Caco-2 (cell line): ENCODE data around the gene MED13L. TPM values are rescaled to one million over a fixed set of nuclear protein-coding genes. Genes with fewer than 3 reads are reported as not detected.
A peak's percentile ranks its signal among the peaks of the same experiment; 100 is the strongest.

Source experiments
- BruUV-seq: library from RNA; stranded (reverse); fragments of 400-500 nt; replicated peaks from 2 replicates; lab custom pipeline; 2021; lab: Mats Ljungman, UMichigan
- CTCF ChIA-PET: fragments of 300-600 bp; sonication (Branson Sonifier 250); formaldehyde crosslinking; loops from one replicate; lab custom pipeline; 2022; ENCODE audit warnings: antibody characterized with exemption; lab: Charles Lee
- POLR2A ChIA-PET: fragments of 300-600 bp; sonication (Branson Sonifier 250); formaldehyde crosslinking; loops from one replicate; lab custom pipeline; 2022; ENCODE audit warnings: antibody characterized with exemption; lab: Charles Lee
- DNase-seq, 2 experiments: peaks; one replicate each; pipeline versions ENCODE4 v3.0.0 to v3.0.0-alpha.2; 2020 to 2022
- H3K27me3 ChIP-seq: replicated peaks from 2 replicates; pipeline ENCODE4 v1.6.0; 2011; ENCODE audit warnings: low read length; ENCODE audit not compliant: control insufficient read depth, insufficient read depth
- H3K36me3 ChIP-seq: 2 replicates; pipeline ENCODE4 v1.5.1; 2011; ENCODE audit warnings: low read length; ENCODE audit not compliant: control insufficient read depth, insufficient read depth
- H3K4me1 ChIP-seq: fragments of 250-450 bp; sonication (Bioruptor Pico); 2 replicates; pipeline ENCODE4 v1.5.1; 2020; ENCODE audit warnings: mild to moderate bottlenecking
- H3K4me3 ChIP-seq: 2 replicates; pipeline ENCODE4 v1.5.1; 2011; ENCODE audit warnings: low read depth, mild to moderate bottlenecking, control low read depth, low read length
- H3K9me3 ChIP-seq: fragments of 250-450 bp; sonication (Bioruptor Pico); 2 replicates; pipeline ENCODE4 v1.5.1; 2020; ENCODE audit warnings: mild to moderate bottlenecking, moderate library complexity
- H3K27ac Mint-ChIP-seq: one replicate; pipeline ENCODE4 v1.8.0; 2022; ENCODE audit warnings: mixed read lengths; ENCODE audit not compliant: unreplicated experiment
- H3K27me3 Mint-ChIP-seq: one replicate; pipeline ENCODE4 v1.8.0; 2022; ENCODE audit warnings: mixed read lengths; ENCODE audit not compliant: insufficient read depth, unreplicated experiment
- H3K36me3 Mint-ChIP-seq: one replicate; pipeline ENCODE4 v1.8.0; 2022; ENCODE audit warnings: mild to moderate bottlenecking, mixed read lengths; ENCODE audit not compliant: insufficient read depth, unreplicated experiment
- H3K4me1 Mint-ChIP-seq: one replicate; pipeline ENCODE4 v1.8.0; 2022; ENCODE audit warnings: low read depth, mixed read lengths; ENCODE audit not compliant: unreplicated experiment
- H3K4me3 Mint-ChIP-seq: one replicate; pipeline ENCODE4 v1.8.0; 2022; ENCODE audit warnings: mild to moderate bottlenecking, moderate library complexity, mixed read lengths; ENCODE audit not compliant: unreplicated experiment
- H3K9me3 Mint-ChIP-seq: one replicate; pipeline ENCODE4 v1.8.0; 2022; ENCODE audit warnings: mixed read lengths; ENCODE audit not compliant: unreplicated experiment
- intact Hi-C: fragments of 100-400 bp; cut with micrococcal nuclease; formaldehyde crosslinking; loops from one replicate; pipeline ENCODE4 v1.10.0; 2022; ENCODE audit not compliant: unreplicated experiment
- total RNA-seq: library from RNA; stranded (reverse); gene quantifications from 2 replicates; pipeline ENCODE4 v1.2.3, GENCODE V29; 2022
- TF ChIP-seq, protein P1 (sequence below), 2 experiments: fragments of 200-600 bp in 1 of 2; IDR thresholded peaks; 1 replicate in 1 of 2; 2 replicates in 1 of 2; pipeline versions ENCODE4 v1.5.1 to v1.8.0; 2011 to 2022; ENCODE audit warnings: antibody characterized with exemption in 1 of 2, control low read depth in 1 of 2, inconsistent platforms in 1 of 2, low read depth in 1 of 2, low read length in 1 of 2, mild to moderate bottlenecking in 1 of 2, moderate library complexity in 1 of 2; ENCODE audit not compliant: insufficient read depth in 1 of 2, severe bottlenecking in 1 of 2, unreplicated experiment in 1 of 2

Gene MED13L
- total RNA-seq, 1 experiment from 2014 or later, result 160 TPM

DNA sequence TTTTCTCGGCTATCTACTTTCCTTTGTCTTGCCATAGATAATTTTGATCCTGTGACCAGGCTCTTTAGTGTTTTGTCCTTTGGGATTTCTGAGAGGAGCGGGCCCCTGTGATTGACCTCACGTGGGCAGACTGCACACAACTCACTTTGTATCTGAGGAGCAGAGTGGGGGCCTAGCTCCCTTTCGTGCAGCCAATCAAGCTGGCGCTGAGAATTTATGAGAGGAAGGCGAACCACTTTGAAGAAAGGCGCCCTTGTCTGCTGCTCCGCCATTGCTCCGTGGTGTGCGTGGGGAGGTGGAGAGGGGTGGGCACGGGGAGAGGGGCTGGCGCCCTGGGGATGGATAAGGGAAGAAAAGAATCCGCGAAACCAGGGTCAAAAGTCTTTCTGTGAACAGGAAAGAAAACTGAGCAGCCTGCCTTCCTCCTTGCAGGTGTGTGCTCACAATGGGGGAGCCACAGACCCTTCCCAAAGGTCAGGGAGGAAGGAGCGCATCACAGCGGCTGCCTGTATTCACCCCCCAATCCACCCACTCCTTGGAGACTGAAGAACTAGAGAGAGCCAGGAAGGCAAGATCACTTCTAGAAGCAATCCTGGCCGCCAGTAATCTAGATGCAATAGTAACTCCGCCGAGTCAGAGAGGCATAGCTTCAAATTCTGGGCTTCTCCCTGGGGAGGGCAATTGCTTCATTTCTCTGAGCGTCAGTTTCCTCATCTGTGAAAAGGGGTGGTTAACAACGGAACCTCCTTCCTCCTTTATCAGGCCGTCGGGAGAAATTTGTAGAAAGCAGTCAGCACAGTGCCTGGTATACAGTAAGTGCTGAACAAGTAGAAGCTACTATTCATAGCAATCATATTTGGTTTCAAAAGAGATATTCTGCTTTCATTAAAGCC lies 24.9 kb upstream of the MED13L start:
- no peaks in the 10 kb centered on the region for H3K27me3 ChIP-seq
- DNase-seq, result no peak
- H3K9me3 ChIP-seq, result no peaks in the 10 kb centered on the region
- Mint-ChIP-seq H3K36me3 (no peaks in the 10 kb centered on the region), H3K4me1 (peaks cover 23% of the 10 kb centered on the region), H3K27me3 (no peaks in the 10 kb centered on the region), H3K9me3 (peaks cover 4% of the 10 kb centered on the region), H3K27ac (peak overlapping the region; percentile 8), H3K4me3 (no peak overlapping the region)
- no peak overlapping the region for H3K4me3 ChIP-seq
- CTCF ChIA-PET, result no interaction called here
- no peaks in the 10 kb centered on the region for H3K36me3 ChIP-seq
- intact Hi-C loops, result no loop called here
- no TSS peak for BruUV-seq
- H3K4me1 ChIP-seq, result peaks cover 17% of the 10 kb centered on the region; the same call in 1 of the 2 replicates
- POLR2A ChIA-PET, result interaction anchor here (0.6 kb wide), 1 partner anchor 24 kb away, joined by 13 read pairs; no protein-coding TSS in a partner anchor
- TF ChIP-seq, protein P1, sequence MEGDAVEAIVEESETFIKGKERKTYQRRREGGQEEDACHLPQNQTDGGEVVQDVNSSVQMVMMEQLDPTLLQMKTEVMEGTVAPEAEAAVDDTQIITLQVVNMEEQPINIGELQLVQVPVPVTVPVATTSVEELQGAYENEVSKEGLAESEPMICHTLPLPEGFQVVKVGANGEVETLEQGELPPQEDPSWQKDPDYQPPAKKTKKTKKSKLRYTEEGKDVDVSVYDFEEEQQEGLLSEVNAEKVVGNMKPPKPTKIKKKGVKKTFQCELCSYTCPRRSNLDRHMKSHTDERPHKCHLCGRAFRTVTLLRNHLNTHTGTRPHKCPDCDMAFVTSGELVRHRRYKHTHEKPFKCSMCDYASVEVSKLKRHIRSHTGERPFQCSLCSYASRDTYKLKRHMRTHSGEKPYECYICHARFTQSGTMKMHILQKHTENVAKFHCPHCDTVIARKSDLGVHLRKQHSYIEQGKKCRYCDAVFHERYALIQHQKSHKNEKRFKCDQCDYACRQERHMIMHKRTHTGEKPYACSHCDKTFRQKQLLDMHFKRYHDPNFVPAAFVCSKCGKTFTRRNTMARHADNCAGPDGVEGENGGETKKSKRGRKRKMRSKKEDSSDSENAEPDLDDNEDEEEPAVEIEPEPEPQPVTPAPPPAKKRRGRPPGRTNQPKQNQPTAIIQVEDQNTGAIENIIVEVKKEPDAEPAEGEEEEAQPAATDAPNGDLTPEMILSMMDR (IDR thresholded peaks at IDR 0.05; ENCODE audit: insufficient read depth in 1 of 2, low read depth in 1 of 2, low read length in 1 of 2, severe bottlenecking in 1 of 2, unreplicated experiment in 1 of 2), result no peak

DNA sequence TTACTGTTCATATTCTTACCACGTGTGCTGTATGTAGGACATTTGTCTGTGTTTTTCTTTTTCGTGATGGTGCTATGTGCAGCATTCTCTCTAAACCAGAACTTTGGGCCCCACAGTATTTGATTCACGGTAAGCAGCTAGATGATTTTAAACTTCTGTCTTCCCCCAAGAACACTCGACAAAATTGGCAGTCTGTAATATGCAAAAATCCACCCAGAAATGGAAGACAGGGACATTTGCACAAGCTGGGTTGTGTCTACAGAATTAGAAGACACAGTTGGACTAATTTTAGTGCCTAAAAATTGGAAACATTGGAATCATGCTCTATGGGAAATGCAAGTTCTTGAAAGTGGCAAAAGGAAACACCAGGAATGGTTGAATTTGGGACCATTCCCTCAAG lies 24.1 kb upstream of the MED13L start:
- TF ChIP-seq, protein P1 (IDR thresholded peaks at IDR 0.05; ENCODE audit: insufficient read depth in 1 of 2, low read depth in 1 of 2, low read length in 1 of 2, severe bottlenecking in 1 of 2, unreplicated experiment in 1 of 2), result no peak
- H3K4me1 Mint-ChIP-seq, result peaks cover 23% of the 10 kb centered on the region
- intact Hi-C loops, result no loop called here
- Histone ChIP-seq H3K36me3 (no peaks in the 10 kb centered on the region), H3K4me3 (no peak overlapping the region), H3K27me3 (no peaks in the 10 kb centered on the region), H3K4me1 (peaks cover 16% of the 10 kb centered on the region; the same call in 1 of the 2 replicates), H3K9me3 (no peaks in the 10 kb centered on the region)
- H3K27ac Mint-ChIP-seq, result peak overlapping the region; percentile 8
- no peaks in the 10 kb centered on the region for H3K27me3 Mint-ChIP-seq
- CTCF ChIA-PET, result no interaction called here
- peaks cover 10% of the 10 kb centered on the region for H3K9me3 Mint-ChIP-seq
- H3K36me3 Mint-ChIP-seq, result no peaks in the 10 kb centered on the region
- DNase-seq, result no peak
- POLR2A ChIA-PET, result no interaction called here
- no TSS peak for BruUV-seq
- H3K4me3 Mint-ChIP-seq, result no peak overlapping the region

DNA sequence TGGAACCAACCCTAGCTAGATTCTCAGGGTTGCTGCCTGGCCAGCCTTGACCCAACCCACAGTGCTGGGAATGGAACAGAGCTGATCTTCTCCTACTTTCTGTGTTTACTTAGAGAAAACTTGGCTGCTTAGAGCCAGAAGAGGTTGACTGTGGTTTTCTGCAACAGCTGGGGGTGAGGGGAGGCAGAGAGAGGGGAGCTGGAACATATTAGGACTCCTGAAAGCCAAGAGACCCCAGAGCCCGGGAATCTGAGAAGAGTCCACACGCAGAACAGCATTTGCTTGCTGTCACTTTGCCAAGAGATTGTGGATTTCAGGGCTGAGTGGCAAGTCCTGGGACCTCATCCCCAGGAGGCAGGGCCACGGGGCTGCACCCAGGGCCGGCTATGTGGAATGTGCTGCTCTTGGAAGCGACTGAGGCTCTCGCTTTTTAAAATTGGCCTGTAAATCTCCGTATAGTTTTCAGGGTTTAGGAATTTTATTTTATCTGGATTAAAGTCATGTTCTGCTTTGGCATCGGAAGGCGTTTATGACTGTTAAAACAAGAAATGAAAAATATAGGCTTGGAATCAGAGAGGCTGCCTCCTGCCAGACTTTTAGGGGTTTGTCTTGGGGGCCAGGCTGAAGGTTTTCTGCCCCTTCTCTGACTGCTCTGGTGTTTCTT lies 22.3 kb upstream of the MED13L start:
- H3K4me3 Mint-ChIP-seq, result no peak overlapping the region
- intact Hi-C loops, result no loop called here
- TF ChIP-seq, protein P1 (IDR thresholded peaks at IDR 0.05; ENCODE audit: insufficient read depth in 1 of 2, low read depth in 1 of 2, low read length in 1 of 2, severe bottlenecking in 1 of 2, unreplicated experiment in 1 of 2), result no peak
- peaks cover 19% of the 10 kb centered on the region for H3K9me3 Mint-ChIP-seq
- DNase-seq, result no peak
- ChIA-PET CTCF (no interaction called here), POLR2A (no interaction called here)
- H3K27ac Mint-ChIP-seq, result no peak overlapping the region
- H3K4me1 ChIP-seq, result peaks cover 8% of the 10 kb centered on the region
- no peaks in the 10 kb centered on the region for H3K36me3 Mint-ChIP-seq
- no peaks in the 10 kb centered on the region for H3K9me3 ChIP-seq
- no TSS peak for BruUV-seq
- H3K4me3 ChIP-seq, result no peak overlapping the region
- H3K27me3 Mint-ChIP-seq, result no peaks in the 10 kb centered on the region
- H3K4me1 Mint-ChIP-seq, result peaks cover 30% of the 10 kb centered on the region
- no peaks in the 10 kb centered on the region for H3K27me3 ChIP-seq
- no peaks in the 10 kb centered on the region for H3K36me3 ChIP-seq
